NB4 (cell line): Measurements from ENCODE around the gene DNAAF8.

Experiments
- DNase-seq: peaks from one replicate; pipeline ENCODE4 v3.0.0; 2010; ENCODE audit warnings: low read depth
- H3K4me3 ChIP-seq: one replicate; pipeline ENCODE4 v1.5.1; 2011; ENCODE audit warnings: mild to moderate bottlenecking, low read depth, low read length, moderate library complexity
- MYC ChIP-seq: IDR thresholded peaks from 2 replicates; pipeline ENCODE4 v1.6.1; 2011; ENCODE audit warnings: low read depth, low read length
- POLR2A ChIP-seq: IDR thresholded peaks from 2 replicates; pipeline ENCODE4 v1.6.1; 2011; ENCODE audit warnings: mild to moderate bottlenecking; ENCODE audit not compliant: insufficient read length; ENCODE audit errors: extremely low read depth
- TF ChIP-seq, protein P1 (sequence below): IDR thresholded peaks from one replicate; pipeline ENCODE4 v1.5.1; 2012; ENCODE audit warnings: low read depth, low read length
- TF ChIP-seq, protein P2 (sequence below): IDR thresholded peaks from 2 replicates; pipeline ENCODE4 v1.6.1; 2011; ENCODE audit warnings: low read depth, low read length

The DNAAF8 gene

DNA sequence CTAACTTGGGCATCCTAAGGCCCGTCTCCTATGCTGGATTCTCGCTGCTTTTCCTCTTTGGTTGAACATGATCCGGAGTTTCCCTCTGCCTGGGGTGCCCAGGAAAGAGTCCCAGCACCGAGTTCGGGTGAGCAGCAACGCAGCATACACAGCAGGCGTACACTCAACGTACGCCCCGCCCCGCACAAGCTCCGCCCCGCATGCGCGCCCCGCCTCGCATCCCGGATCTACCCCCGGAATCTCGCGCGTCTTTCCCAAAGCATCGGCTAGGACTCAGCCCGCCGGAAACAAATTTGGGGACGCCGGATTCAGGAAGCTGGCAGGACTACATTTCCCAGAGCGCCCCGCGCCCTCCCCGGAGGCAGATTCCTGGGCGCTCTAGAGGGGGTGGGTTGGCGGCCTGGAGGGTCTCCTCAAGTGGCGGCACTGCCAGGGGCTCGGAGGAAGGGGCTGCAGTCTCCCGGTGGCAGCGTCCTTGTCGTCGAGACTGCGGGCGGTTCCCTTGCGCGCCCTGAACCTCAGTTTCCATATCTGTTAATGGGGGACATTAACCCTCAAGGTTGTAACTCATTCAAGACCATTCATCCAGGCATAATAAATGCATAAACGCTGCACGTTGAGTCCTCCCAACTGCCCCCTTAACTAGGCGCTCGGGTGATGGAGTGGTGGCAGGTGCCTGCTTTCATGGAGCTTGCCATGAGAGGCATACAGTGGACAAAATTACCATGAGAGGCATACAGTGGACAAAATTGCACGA, 34.4 kb downstream of the DNAAF8 start:
- TF ChIP-seq MYC (peak; percentile 48), POLR2A (peak; percentile 68)
- TF ChIP-seq, protein P1, sequence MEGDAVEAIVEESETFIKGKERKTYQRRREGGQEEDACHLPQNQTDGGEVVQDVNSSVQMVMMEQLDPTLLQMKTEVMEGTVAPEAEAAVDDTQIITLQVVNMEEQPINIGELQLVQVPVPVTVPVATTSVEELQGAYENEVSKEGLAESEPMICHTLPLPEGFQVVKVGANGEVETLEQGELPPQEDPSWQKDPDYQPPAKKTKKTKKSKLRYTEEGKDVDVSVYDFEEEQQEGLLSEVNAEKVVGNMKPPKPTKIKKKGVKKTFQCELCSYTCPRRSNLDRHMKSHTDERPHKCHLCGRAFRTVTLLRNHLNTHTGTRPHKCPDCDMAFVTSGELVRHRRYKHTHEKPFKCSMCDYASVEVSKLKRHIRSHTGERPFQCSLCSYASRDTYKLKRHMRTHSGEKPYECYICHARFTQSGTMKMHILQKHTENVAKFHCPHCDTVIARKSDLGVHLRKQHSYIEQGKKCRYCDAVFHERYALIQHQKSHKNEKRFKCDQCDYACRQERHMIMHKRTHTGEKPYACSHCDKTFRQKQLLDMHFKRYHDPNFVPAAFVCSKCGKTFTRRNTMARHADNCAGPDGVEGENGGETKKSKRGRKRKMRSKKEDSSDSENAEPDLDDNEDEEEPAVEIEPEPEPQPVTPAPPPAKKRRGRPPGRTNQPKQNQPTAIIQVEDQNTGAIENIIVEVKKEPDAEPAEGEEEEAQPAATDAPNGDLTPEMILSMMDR = no peak
- TF ChIP-seq, protein P2, sequence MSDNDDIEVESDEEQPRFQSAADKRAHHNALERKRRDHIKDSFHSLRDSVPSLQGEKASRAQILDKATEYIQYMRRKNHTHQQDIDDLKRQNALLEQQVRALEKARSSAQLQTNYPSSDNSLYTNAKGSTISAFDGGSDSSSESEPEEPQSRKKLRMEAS = 0 out of 2 replicates have a peak, but pooled peaks have one; percentile 30
- peak; percentile 94 for DNase-seq
- H3K4me3 ChIP-seq = peak overlapping the region; percentile 93

DNA sequence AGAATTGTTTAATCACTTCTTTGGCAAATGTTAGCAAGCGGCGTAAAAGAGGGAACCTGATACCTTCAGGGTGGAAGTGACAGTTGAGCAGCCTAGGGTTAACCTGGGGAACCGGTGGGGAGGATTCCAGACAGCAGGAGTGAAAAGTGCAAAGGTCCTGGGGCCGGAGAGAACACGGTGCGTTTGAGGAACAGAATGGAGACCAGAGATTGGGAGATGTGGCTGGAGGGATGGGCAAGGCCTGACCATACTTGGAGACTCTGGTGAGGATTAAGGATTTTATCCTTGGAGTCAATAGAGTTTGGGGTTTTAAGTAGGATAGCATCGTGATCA, 34.9 kb downstream of the DNAAF8 start:
- TF ChIP-seq, protein P1 = no peak
- TF ChIP-seq, protein P2 = no peak
- TF ChIP-seq MYC = no peak
- no peak for TF ChIP-seq POLR2A
- no peak for DNase-seq
- H3K4me3 ChIP-seq = peak overlapping the region; percentile 93

DNA sequence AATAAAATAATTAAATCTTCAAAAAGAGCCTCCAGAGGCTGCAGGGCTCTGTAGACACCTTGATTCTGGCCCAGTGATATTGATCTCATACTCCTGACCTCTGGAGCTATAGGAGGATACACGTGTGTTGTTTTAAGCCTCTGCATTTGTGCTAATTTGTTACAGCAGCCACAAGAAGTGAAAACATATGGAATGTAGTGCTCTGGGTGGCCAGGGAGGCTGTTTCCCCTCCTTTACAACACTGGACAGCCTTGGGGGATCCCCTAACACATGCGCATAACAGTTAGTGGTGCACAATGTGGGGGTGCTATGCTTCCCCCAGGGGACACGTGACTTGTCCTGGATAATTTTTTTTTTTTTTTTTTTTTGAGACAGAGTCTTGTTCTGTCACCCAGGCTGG, 37.3 kb downstream of the DNAAF8 start:
- no peak for DNase-seq
- no peak overlapping the region for H3K4me3 ChIP-seq
- no peak for TF ChIP-seq POLR2A
- no peak for TF ChIP-seq MYC
- TF ChIP-seq, protein P2 = no peak
- TF ChIP-seq, protein P1 = no peak

DNA sequence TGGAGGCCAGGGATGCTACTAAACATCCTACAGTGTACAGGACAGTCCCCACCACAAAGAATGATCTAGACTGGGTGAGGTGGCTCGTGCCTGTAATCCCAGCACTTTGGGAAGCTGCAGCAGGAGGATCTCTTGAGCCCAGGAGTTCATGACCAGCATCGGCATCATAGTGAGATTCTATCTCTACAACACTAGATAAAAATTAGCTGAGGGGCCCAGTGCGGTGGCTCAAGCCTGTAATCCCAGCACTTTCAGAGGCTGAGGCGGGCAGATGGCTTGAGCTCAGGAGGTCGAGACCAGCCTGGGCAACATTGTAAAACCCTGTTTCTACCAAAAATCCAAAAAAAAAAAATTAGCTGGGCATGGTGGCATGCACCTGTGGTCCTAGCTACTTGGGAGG, 38.0 kb downstream of the DNAAF8 start:
- no peak for TF ChIP-seq POLR2A
- TF ChIP-seq, protein P1 = no peak
- TF ChIP-seq, protein P2 = no peak
- TF ChIP-seq MYC = no peak
- DNase-seq = no peak

DNA sequence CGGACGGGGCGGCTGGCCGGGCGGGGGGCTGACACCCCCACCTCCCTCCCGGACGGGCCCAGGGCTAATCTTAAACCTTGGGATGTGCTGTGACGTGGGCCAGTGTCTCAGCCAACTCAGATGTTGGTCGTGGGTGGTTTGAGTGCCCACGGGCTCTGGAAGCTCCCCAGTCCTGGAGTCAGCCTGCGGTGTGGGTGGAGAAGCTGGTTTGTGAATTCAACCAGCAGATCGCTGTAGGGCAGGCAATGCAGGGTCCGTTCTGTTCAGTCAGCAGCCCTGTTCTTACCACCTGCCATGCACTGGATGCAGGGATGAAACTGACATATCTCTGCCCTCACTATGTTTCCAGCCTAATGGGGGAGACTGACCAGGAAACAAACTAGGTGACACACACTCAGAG, 40.7 kb downstream of the DNAAF8 start:
- H3K4me3 ChIP-seq = no peak overlapping the region
- TF ChIP-seq MYC (no peak), POLR2A (no peak)
- TF ChIP-seq, protein P2 = no peak
- TF ChIP-seq, protein P1 = no peak
- no peak for DNase-seq

More for the DNA sequence above, 38.0 kb downstream of the DNAAF8 start:
- H3K4me3 ChIP-seq = no peak overlapping the region
